HFFc6 (cell line): ENCODE results near the gene BBS4. TPM values are rescaled to one million over a fixed set of nuclear protein-coding genes. Genes with fewer than 3 reads are reported as not detected.
A peak's percentile ranks its signal among the peaks of the same experiment; 100 is the strongest.
"Not testable (repeated sequence)": the region's sequence is repeated elsewhere in the genome, so short reads cannot be mapped to it uniquely, and the experiment has no call there.

Experiments used
- DNase-seq: peaks from one replicate; pipeline ENCODE4 v3.0.0-alpha.2; 2018
- H3K27ac Mint-ChIP-seq: 2 replicates; pipeline ENCODE4 v1.8.0; 2020; ENCODE audit warnings: mild to moderate bottlenecking, mixed read lengths
- H3K27me3 Mint-ChIP-seq: 2 replicates; pipeline ENCODE4 v1.8.0; 2021; ENCODE audit warnings: mild to moderate bottlenecking, moderate library complexity, mixed read lengths; ENCODE audit not compliant: insufficient read depth
- H3K36me3 Mint-ChIP-seq: 2 replicates; pipeline ENCODE4 v1.8.0; 2021; ENCODE audit warnings: low read depth, mixed read lengths
- H3K4me1 Mint-ChIP-seq: 2 replicates; pipeline ENCODE4 v1.8.0; 2020; ENCODE audit warnings: low read depth, mixed read lengths
- H3K4me3 Mint-ChIP-seq: 2 replicates; pipeline ENCODE4 v1.8.0; 2020; ENCODE audit warnings: mild to moderate bottlenecking, moderate library complexity, mixed read lengths
- H3K9me3 Mint-ChIP-seq: 2 replicates; pipeline ENCODE4 v1.8.0; 2020; ENCODE audit warnings: mild to moderate bottlenecking, mixed read lengths
- CTCF ChIP-seq: fragments of 200-600 bp; sonication (generic); IDR thresholded peaks from 2 replicates; pipeline ENCODE4 v1.5.0; 2021; ENCODE audit warnings: antibody characterized with exemption, mild to moderate bottlenecking
- total RNA-seq, 6 experiments: library from RNA; stranded (reverse); fragmentation: NEBNext Ultra II Directional; extraction: Animal tissue kit (Norgen Biotek cat#: 25700); gene quantifications; 2 replicates in 1 of 6; 3 replicates in 5 of 6; pipeline ENCODE4 v1.2.3, GENCODE V29; 2021

Gene BBS4
- total RNA-seq, 6 experiments from 2014 or later: 10.3 to 12.9 (median 12.5) TPM

DNA sequence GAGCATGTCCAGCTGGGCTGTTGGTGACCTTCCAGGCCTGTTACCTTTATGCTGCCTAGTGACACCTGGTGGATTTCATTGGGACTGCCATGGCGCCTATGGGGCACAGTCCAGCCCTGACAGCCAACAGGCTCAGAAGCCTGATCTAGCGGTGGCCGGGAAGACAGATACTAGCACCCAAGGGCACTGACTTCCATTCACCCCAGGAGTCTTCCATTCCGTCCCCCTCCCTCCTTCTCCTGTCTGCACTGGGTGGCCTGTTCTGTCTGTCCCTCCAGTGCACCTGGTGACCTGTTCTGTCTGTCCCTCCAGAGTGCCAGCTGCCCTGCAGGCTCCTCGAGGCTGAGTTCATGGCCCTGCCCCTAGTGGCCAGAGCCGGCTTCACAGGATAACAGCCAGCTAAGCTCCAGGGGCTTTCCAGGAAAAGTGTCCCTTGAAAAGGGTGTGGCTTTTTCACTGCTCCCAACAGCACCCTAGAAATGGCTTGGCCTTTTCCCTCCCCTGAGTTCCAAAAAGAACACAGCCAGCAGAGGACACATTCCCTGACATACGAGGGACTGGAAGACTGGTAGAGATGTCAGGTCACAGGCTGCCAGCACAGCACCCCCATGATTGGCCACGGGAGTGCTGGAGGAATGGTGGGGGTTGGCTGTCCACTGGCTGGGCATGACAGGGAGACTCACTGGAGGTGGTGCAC is 15.2 kb upstream of the BBS4 start:
- not testable (repeated sequence) for H3K9me3 Mint-ChIP-seq, H3K36me3 Mint-ChIP-seq, H3K27ac Mint-ChIP-seq
- Mint-ChIP-seq H3K27me3 (peaks cover 19% of the 10 kb centered on the region), H3K4me3 (peak overlapping the region; percentile 78), H3K4me1 (peaks cover 10% of the 10 kb centered on the region)
- peak; percentile 84 for TF ChIP-seq CTCF
- peak; percentile 73 for DNase-seq

GRCh38 chr15:72671525-72671924 is 14.5 kb upstream of the BBS4 start:
- Mint-ChIP-seq H3K4me1 (peaks cover 10% of the 10 kb centered on the region), H3K27me3 (peaks cover 20% of the 10 kb centered on the region), H3K4me3 (no peak overlapping the region), H3K9me3 (no peaks in the 10 kb centered on the region), H3K27ac (no peak overlapping the region), H3K36me3 (no peaks in the 10 kb centered on the region)
- no peak for TF ChIP-seq CTCF
- DNase-seq: no peak

DNA sequence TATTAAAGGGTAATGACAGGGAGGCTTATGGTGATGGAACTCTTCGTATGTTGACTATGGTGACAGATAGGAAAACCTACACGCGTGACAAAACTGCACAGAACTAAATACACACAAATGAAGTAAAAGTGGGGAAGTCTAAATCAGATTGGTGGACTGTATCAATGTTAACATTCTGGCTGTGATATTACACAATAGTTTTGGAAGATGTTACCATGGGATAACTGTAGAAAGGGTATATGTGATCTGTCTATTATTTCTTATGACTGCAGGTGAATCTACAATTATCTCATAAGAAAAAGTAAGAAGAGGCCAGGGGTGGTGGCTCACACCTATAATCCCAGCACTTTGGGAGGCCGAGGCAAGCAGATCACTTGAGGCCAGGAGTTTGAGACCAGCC is 9.2 kb upstream of the BBS4 start:
- H3K4me3 Mint-ChIP-seq: no peak overlapping the region
- H3K27me3 Mint-ChIP-seq: peaks cover 40% of the 10 kb centered on the region
- no peak overlapping the region for H3K27ac Mint-ChIP-seq
- no peak for TF ChIP-seq CTCF
- DNase-seq: no peak
- no peaks in the 10 kb centered on the region for H3K36me3 Mint-ChIP-seq
- no peaks in the 10 kb centered on the region for H3K4me1 Mint-ChIP-seq
- no peaks in the 10 kb centered on the region for H3K9me3 Mint-ChIP-seq

GRCh38 chr15:72680931-72681330 is 5.1 kb upstream of the BBS4 start:
- DNase-seq: no peak
- Mint-ChIP-seq H3K27ac (no peak overlapping the region), H3K4me1 (peaks cover 9% of the 10 kb centered on the region), H3K4me3 (no peak overlapping the region), H3K27me3 (peaks cover 21% of the 10 kb centered on the region), H3K36me3 (no peaks in the 10 kb centered on the region), H3K9me3 (no peaks in the 10 kb centered on the region)
- TF ChIP-seq CTCF: no peak

DNA sequence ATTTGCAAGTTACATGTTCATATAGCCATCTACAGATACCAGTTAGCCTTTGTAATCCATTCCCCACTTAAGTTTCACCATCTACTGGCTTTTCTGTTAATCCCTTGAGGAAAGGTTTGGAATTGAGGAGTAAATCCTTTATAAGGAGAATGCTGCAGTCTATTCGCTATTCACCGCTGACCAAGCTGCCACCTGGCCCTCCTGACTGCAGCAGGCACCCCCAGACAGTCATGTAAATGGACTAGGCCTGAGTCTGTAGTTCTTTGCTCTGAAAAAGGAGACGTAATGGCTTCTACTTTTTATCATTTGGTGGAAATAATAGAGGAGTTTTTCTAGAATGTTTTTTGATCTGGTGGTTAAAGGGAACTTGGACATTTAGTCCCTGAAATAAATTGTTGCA is 3.2 kb upstream of the BBS4 start:
- H3K4me3 Mint-ChIP-seq: no peak overlapping the region
- H3K27me3 Mint-ChIP-seq: peaks cover 21% of the 10 kb centered on the region
- TF ChIP-seq CTCF: no peak
- no peak for DNase-seq
- H3K27ac Mint-ChIP-seq: no peak overlapping the region
- no peaks in the 10 kb centered on the region for H3K9me3 Mint-ChIP-seq
- H3K4me1 Mint-ChIP-seq: peaks cover 9% of the 10 kb centered on the region
- no peaks in the 10 kb centered on the region for H3K36me3 Mint-ChIP-seq
